Fibroblast of lung (primary cell): ENCODE data around the gene TOP3A. TPM values are rescaled to one million over a fixed set of nuclear protein-coding genes. Genes with fewer than 3 reads are reported as not detected.

ENCODE experiments used
- DNase-seq, 2 donors: peaks; one replicate each; pipeline versions ENCODE4 v3.0.0 to v3.0.0-alpha.2; 2010; ENCODE audit warnings: low read depth in 2 of 2
- H2AFZ ChIP-seq: 2 replicates; pipeline ENCODE4 v1.5.1; 2012; ENCODE audit warnings: low read length, control low read depth, inconsistent platforms
- H3K27ac ChIP-seq: 2 replicates; pipeline ENCODE4 v1.5.1; 2011; ENCODE audit warnings: low read length, control low read depth; ENCODE audit not compliant: insufficient read depth
- H3K27me3 ChIP-seq: 2 replicates; pipeline ENCODE4 v1.5.1; 2011; ENCODE audit warnings: mild to moderate bottlenecking, low read length; ENCODE audit not compliant: control insufficient read depth, insufficient read depth
- H3K36me3 ChIP-seq: 2 replicates; pipeline ENCODE4 v1.5.1; 2011; ENCODE audit warnings: low read length; ENCODE audit not compliant: control insufficient read depth, insufficient read depth
- H3K4me1 ChIP-seq: 2 replicates; pipeline ENCODE4 v1.5.1; 2011; ENCODE audit warnings: low read length; ENCODE audit not compliant: control insufficient read depth, insufficient read depth; ENCODE audit errors: extremely low read depth
- H3K4me2 ChIP-seq: 2 replicates; pipeline ENCODE4 v1.5.1; 2011; ENCODE audit warnings: low read length, control low read depth; ENCODE audit not compliant: insufficient read depth; ENCODE audit errors: extremely low read depth
- H3K4me3 ChIP-seq, 4 experiments: fragments of 200-600 bp in 1 of 4; sonication (generic) in 1 of 4; replicated peaks in 1 of 4; 2 replicates each; pipeline ENCODE4 v1.5.1; 2011 to 2016; ENCODE audit warnings: low read length in 4 of 4, low read depth in 3 of 4, mild to moderate bottlenecking in 3 of 4, control low read depth in 2 of 4, inconsistent platforms in 1 of 4, mixed read lengths in 1 of 4; ENCODE audit not compliant: insufficient read depth in 1 of 4; ENCODE audit errors: control extremely low read depth in 1 of 4
- H3K79me2 ChIP-seq: 2 replicates; pipeline ENCODE4 v1.5.1; 2012; ENCODE audit warnings: mild to moderate bottlenecking, low read length, inconsistent platforms; ENCODE audit not compliant: control insufficient read depth, insufficient read depth
- H3K9ac ChIP-seq: 2 replicates; pipeline ENCODE4 v1.5.1; 2011; ENCODE audit warnings: mild to moderate bottlenecking, low read length, control low read depth; ENCODE audit not compliant: insufficient read depth
- H3K9me3 ChIP-seq: 2 replicates; pipeline ENCODE4 v1.5.1; 2012; ENCODE audit warnings: low read depth, low read length; ENCODE audit not compliant: control insufficient read depth, insufficient read depth
- H4K20me1 ChIP-seq: 2 replicates; pipeline ENCODE4 v1.5.1; 2011; ENCODE audit warnings: low read length; ENCODE audit not compliant: control insufficient read depth, insufficient read depth; ENCODE audit errors: extremely low read depth
- EZH2 ChIP-seq: IDR thresholded peaks from 2 replicates; pipeline ENCODE4 v1.5.1; 2012; ENCODE audit warnings: low read length, control low read depth, mild to moderate bottlenecking; ENCODE audit errors: missing control alignments
- polyA plus RNA-seq, 2 donors: library from polyadenylated mRNA; depleted of rRNA in 1 of 2; stranded (reverse) in 1 of 2; unstranded in 1 of 2; fragments of >200 nt; gene quantifications; 2 replicates each; pipeline ENCODE4 v1.2.1, GENCODE V29; 2011 to 2012; ENCODE audit warnings: missing spikeins in 1 of 2
- total RNA-seq: library from RNA; depleted of rRNA; stranded (reverse); fragments of >200 nt; gene quantifications from 2 replicates; pipeline ENCODE4 v1.2.1, GENCODE V29; 2014
- TF ChIP-seq, protein P1 (sequence below), 2 donors: IDR thresholded peaks in 1 of 2; conservative IDR thresholded peaks in 1 of 2; 1 replicate in 1 of 2; 2 replicates in 1 of 2; pipeline ENCODE4 v1.5.1; 2011 to 2012; ENCODE audit warnings: low read length in 2 of 2, control low read depth in 1 of 2, inconsistent platforms in 1 of 2, low read depth in 1 of 2, mild to moderate bottlenecking in 1 of 2

TOP3A gene
- total and polyA plus RNA-seq, 2 donors (not counting 1 experiment from before 2014, with no cell fraction given): 12.7 to 16.5 TPM

DNA sequence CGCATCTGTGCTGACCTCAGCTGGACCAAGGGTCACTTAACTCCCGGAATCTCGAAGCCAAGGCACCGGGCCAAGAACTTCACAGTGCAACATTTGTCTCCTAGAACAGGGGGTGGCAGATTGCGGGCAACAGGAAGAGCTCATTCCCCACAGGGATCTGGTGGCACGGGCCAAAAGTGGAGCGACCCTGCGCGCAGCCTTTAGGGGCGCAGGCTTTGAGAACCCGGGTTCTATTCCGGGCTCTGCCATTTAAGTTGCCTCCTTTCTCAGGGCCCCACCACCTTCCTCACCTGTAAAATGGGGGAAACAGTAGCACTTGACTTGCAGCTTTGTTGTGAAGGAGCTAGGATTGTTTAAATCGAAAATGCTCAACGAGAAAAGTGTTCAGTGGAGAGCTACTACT is 47.9 kb upstream of the TOP3A start:
- no peaks in the 10 kb centered on the region for H3K79me2 ChIP-seq
- H3K4me2 ChIP-seq: peak overlapping the region; percentile 93
- peak overlapping the region; percentile 71 to 80 (median 76) for H3K4me3 ChIP-seq
- no peak for TF ChIP-seq EZH2
- TF ChIP-seq, protein P1, sequence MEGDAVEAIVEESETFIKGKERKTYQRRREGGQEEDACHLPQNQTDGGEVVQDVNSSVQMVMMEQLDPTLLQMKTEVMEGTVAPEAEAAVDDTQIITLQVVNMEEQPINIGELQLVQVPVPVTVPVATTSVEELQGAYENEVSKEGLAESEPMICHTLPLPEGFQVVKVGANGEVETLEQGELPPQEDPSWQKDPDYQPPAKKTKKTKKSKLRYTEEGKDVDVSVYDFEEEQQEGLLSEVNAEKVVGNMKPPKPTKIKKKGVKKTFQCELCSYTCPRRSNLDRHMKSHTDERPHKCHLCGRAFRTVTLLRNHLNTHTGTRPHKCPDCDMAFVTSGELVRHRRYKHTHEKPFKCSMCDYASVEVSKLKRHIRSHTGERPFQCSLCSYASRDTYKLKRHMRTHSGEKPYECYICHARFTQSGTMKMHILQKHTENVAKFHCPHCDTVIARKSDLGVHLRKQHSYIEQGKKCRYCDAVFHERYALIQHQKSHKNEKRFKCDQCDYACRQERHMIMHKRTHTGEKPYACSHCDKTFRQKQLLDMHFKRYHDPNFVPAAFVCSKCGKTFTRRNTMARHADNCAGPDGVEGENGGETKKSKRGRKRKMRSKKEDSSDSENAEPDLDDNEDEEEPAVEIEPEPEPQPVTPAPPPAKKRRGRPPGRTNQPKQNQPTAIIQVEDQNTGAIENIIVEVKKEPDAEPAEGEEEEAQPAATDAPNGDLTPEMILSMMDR (conservative IDR thresholded peaks at IDR 0.05 in 1 of 2, IDR thresholded peaks at IDR 0.05 in 1 of 2; ENCODE audit: low read depth in 1 of 2, low read length in 2 of 2): peak in 1 of 2 donors; percentile 5
- H4K20me1 ChIP-seq: no peaks in the 10 kb centered on the region
- peak; percentile 33 to 41 for DNase-seq
- H3K9me3 ChIP-seq: no peaks in the 10 kb centered on the region
- H3K9ac ChIP-seq: peak overlapping the region; percentile 52
- H3K27me3 ChIP-seq: no peaks in the 10 kb centered on the region
- H2AFZ ChIP-seq: peak overlapping the region; percentile 78
- no peaks in the 10 kb centered on the region for H3K36me3 ChIP-seq
- no peak overlapping the region for H3K27ac ChIP-seq
- H3K4me1 ChIP-seq: no peaks in the 10 kb centered on the region

DNA sequence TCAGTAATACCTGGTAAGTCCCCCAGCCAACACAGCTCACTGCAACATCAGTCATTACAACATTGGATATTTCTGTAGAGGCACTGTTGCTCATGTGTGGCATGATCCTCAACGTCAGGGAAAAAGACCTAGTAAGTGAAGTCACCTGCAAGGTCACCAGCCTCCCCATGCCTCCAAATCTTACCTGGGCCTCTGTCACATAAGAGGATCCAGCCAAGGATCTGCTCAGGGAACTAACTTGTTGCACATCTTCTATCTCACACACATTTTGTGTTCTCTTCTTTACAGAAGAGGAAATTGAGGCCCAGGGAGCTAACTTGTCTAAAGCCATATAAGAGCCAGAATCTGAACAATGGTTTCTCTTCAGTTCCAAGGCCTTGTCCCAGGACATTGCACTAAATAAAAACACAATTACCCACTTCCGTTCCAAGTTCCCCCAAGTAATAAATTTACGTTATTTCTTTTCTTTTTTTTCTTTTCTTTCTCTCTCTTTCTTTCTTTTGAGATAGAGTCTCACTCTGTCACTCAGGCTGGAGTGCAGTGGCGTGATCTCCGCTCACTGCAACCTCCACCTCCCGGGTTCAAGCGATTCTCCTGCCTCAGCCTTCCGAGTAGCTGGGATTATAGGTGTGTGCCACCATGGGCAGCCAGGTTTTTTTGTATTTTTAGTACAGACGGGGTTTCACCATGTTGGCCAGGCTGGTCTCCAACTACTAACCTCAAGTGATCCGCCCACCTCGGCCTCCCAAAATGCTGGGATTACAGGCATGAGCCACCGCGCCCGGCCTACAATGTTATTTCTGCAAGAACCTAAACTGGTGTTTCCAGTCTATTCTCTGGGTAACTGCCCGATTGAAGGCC is 47.3 kb upstream of the TOP3A start:
- Histone ChIP-seq H3K79me2 (no peaks in the 10 kb centered on the region), H3K9me3 (no peaks in the 10 kb centered on the region), H3K4me1 (no peaks in the 10 kb centered on the region), H3K27me3 (no peaks in the 10 kb centered on the region), H3K4me3 (peak overlapping the region in 2 of 4 experiments; percentile 75 to 80), H3K4me2 (peak overlapping the region; percentile 93), H4K20me1 (no peaks in the 10 kb centered on the region), H3K9ac (no peak overlapping the region), H3K36me3 (no peaks in the 10 kb centered on the region), H3K27ac (no peak overlapping the region), H2AFZ (no peak overlapping the region)
- no peak for TF ChIP-seq EZH2
- TF ChIP-seq, protein P1 (conservative IDR thresholded peaks at IDR 0.05 in 1 of 2, IDR thresholded peaks at IDR 0.05 in 1 of 2; ENCODE audit: low read depth in 1 of 2, low read length in 2 of 2): no peak
- no peak for DNase-seq

DNA sequence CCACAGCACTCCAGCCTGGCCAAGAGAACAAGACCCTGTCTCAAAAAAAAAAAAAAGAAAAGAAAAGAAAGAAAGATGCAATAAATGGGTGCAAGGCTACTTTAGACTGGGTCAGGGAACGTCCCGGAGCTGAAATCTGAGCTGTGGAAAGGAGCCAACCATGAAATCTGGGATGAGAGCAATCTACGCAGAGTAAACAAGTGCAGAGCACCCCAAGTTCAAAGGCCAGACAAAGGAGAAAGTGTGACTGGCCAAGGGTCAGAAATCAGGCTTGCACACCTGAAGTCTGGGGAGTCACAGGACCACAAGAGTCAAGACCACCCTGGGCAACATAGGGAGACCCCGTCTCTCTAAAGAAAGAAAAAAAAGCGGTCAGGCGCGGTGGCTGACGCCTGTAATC is 45.7 kb upstream of the TOP3A start:
- H4K20me1 ChIP-seq: no peaks in the 10 kb centered on the region
- DNase-seq: no peak
- no peak overlapping the region for H3K4me3 ChIP-seq
- peaks cover 2% of the 10 kb centered on the region for H3K4me1 ChIP-seq
- no peak overlapping the region for H3K9ac ChIP-seq
- H3K36me3 ChIP-seq: no peaks in the 10 kb centered on the region
- no peaks in the 10 kb centered on the region for H3K9me3 ChIP-seq
- H3K27me3 ChIP-seq: no peaks in the 10 kb centered on the region
- TF ChIP-seq EZH2: no peak
- TF ChIP-seq, protein P1 (conservative IDR thresholded peaks at IDR 0.05 in 1 of 2, IDR thresholded peaks at IDR 0.05 in 1 of 2; ENCODE audit: low read depth in 1 of 2, low read length in 2 of 2): no peak
- H3K27ac ChIP-seq: no peak overlapping the region
- H3K79me2 ChIP-seq: no peaks in the 10 kb centered on the region
- no peak overlapping the region for H2AFZ ChIP-seq
- H3K4me2 ChIP-seq: no peak overlapping the region
